SU-DHL-6 (cell line): ENCODE data around the gene MAGEL2.

Source experiments
- H2AFZ ChIP-seq: fragments of 200-600 bp; sonication (generic); 2 replicates; pipeline ENCODE4 v1.6.1; 2014; ENCODE audit warnings: low read depth, mild to moderate bottlenecking, moderate library complexity, mixed read lengths, antibody characterized with exemption, low read length; ENCODE audit not compliant: severe bottlenecking
- H3F3A ChIP-seq: fragments of 200-600 bp; shearing (Covaris generic); 2 replicates; pipeline ENCODE4 v1.6.0; 2016; ENCODE audit warnings: antibody characterized with exemption, mild to moderate bottlenecking; ENCODE audit not compliant: insufficient read depth
- H3K27ac ChIP-seq: fragments of 200-600 bp; sonication (generic); 2 replicates; pipeline ENCODE4 v1.5.1; 2016; ENCODE audit warnings: low read depth, mild to moderate bottlenecking, low read length, moderate library complexity, mixed read lengths
- H3K27me3 ChIP-seq: fragments of 200-600 bp; sonication (generic), shearing (Covaris generic); 2 replicates; pipeline ENCODE4 v1.6.0; 2014; ENCODE audit warnings: mild to moderate bottlenecking, low read length
- H3K36me3 ChIP-seq: fragments of 200-600 bp; sonication (generic); 2 replicates; pipeline ENCODE4 v1.6.1; 2014; ENCODE audit warnings: mild to moderate bottlenecking, low read length, mixed read lengths
- H3K4me2 ChIP-seq: fragments of 300-600, 200-600 bp; shearing (Covaris generic), sonication (generic); 2 replicates; pipeline ENCODE4 v1.6.0; 2014; ENCODE audit warnings: low read length, low read depth, mild to moderate bottlenecking; ENCODE audit not compliant: poor library complexity, severe bottlenecking
- H3K4me3 ChIP-seq: fragments of 200-600 bp; sonication (generic); 2 replicates; pipeline ENCODE4 v1.5.1; 2014; ENCODE audit warnings: antibody characterized with exemption, low read length, mild to moderate bottlenecking, mixed read lengths; ENCODE audit not compliant: insufficient read depth, poor library complexity, severe bottlenecking
- H3K79me2 ChIP-seq: fragments of 200-600 bp; sonication (generic); 2 replicates; pipeline ENCODE4 v1.6.1; 2014; ENCODE audit warnings: mild to moderate bottlenecking, low read length, moderate library complexity; ENCODE audit not compliant: insufficient read depth
- H3K9ac ChIP-seq: fragments of 200-600 bp; sonication (generic); 2 replicates; pipeline ENCODE4 v1.7.0; 2014; ENCODE audit warnings: mild to moderate bottlenecking, low read length
- H3K9me2 ChIP-seq: fragments of 200-600 bp; sonication (generic); replicated peaks from 2 replicates; pipeline ENCODE4 v1.6.1; 2014; ENCODE audit warnings: low read length; ENCODE audit not compliant: insufficient read depth
- H3K9me3 ChIP-seq: fragments of 200-600 bp; sonication (generic); 2 replicates; pipeline ENCODE4 v1.6.1; 2014; ENCODE audit warnings: low read length, mixed read lengths; ENCODE audit not compliant: insufficient read depth
- H4K20me1 ChIP-seq: fragments of 200-600 bp; sonication (generic); 2 replicates; pipeline ENCODE4 v1.6.1; 2014; ENCODE audit warnings: low read depth, mild to moderate bottlenecking, antibody characterized with exemption, low read length, moderate library complexity, mixed read lengths
- CTCF ChIP-seq: fragments of 200-600 bp; sonication (generic); IDR thresholded peaks from one replicate; pipeline ENCODE4 v1.5.1; 2017; ENCODE audit warnings: antibody characterized with exemption, mild to moderate bottlenecking, low read length, moderate library complexity; ENCODE audit not compliant: insufficient read depth, poor library complexity, severe bottlenecking
- EZH2phosphoT487 ChIP-seq: fragments of 200-600 bp; sonication (generic), shearing (Covaris generic); conservative IDR thresholded peaks from 2 replicates; pipeline ENCODE4 v1.6.1; 2018; ENCODE audit warnings: mild to moderate bottlenecking, antibody characterized with exemption, low read length, moderate library complexity, mixed read lengths

The MAGEL2 gene

GRCh38 chr15:23686466-23687142 is 38.9 kb upstream of the MAGEL2 start:
- no peak overlapping the region for H3K4me3 ChIP-seq
- no peaks in the 10 kb centered on the region for H3K36me3 ChIP-seq
- H3K27ac ChIP-seq = no peak overlapping the region
- no peaks in the 10 kb centered on the region for H3K27me3 ChIP-seq
- H2AFZ ChIP-seq = no peak overlapping the region
- no peaks in the 10 kb centered on the region for H3K79me2 ChIP-seq
- no peaks in the 10 kb centered on the region for H3K9me3 ChIP-seq
- no peaks in the 10 kb centered on the region for H3F3A ChIP-seq
- H4K20me1 ChIP-seq = no peaks in the 10 kb centered on the region
- H3K9ac ChIP-seq = no peak overlapping the region
- no peaks in the 10 kb centered on the region for H3K9me2 ChIP-seq
- TF ChIP-seq EZH2phosphoT487 (no peak), CTCF (no peak)
- H3K4me2 ChIP-seq = no peak overlapping the region

- no peak overlapping the region for H3K4me2 ChIP-seq
- H3F3A ChIP-seq = no peaks in the 10 kb centered on the region
These were observed 23.8 kb upstream of the MAGEL2 start for GRCh38 chr15:23671481-23671880.

GRCh38 chr15:23670970-23671369 is 23.3 kb upstream of the MAGEL2 start:
- Histone ChIP-seq H3K79me2 (no peaks in the 10 kb centered on the region), H3K27me3 (no peaks in the 10 kb centered on the region), H3F3A (no peaks in the 10 kb centered on the region), H3K9me3 (no peaks in the 10 kb centered on the region), H2AFZ (no peak overlapping the region), H3K9me2 (no peaks in the 10 kb centered on the region), H3K4me2 (no peak overlapping the region), H3K4me3 (no peak overlapping the region), H4K20me1 (no peaks in the 10 kb centered on the region), H3K36me3 (no peaks in the 10 kb centered on the region), H3K9ac (no peak overlapping the region), H3K27ac (no peak overlapping the region)
- TF ChIP-seq CTCF (no peak), EZH2phosphoT487 (no peak)

More at GRCh38 chr15:23671481-23671880, 23.8 kb upstream of the MAGEL2 start:
- no peaks in the 10 kb centered on the region for H3K9me3 ChIP-seq
- no peaks in the 10 kb centered on the region for H3K27me3 ChIP-seq
- H3K36me3 ChIP-seq = no peaks in the 10 kb centered on the region
- no peaks in the 10 kb centered on the region for H4K20me1 ChIP-seq
- no peak overlapping the region for H3K27ac ChIP-seq
- H3K4me3 ChIP-seq = no peak overlapping the region
- no peak overlapping the region for H3K9ac ChIP-seq
- no peaks in the 10 kb centered on the region for H3K9me2 ChIP-seq
- H2AFZ ChIP-seq = no peak overlapping the region
- H3K79me2 ChIP-seq = no peaks in the 10 kb centered on the region
- TF ChIP-seq CTCF = no peak
- TF ChIP-seq EZH2phosphoT487 = no peak
